OCI-LY1 (cell line): ENCODE measurements around the gene PTPRD.

Source experiments
- H2AFZ ChIP-seq: fragments of 200-600 bp; sonication (generic), shearing (Covaris generic); 2 replicates; pipeline ENCODE4 v1.6.0; 2014; ENCODE audit warnings: antibody characterized with exemption, mild to moderate bottlenecking, low read length
- H3F3A ChIP-seq: fragments of 200-600 bp; sonication (generic), shearing (Covaris generic); 2 replicates; pipeline ENCODE4 v1.6.0; 2014; ENCODE audit warnings: mild to moderate bottlenecking, antibody characterized with exemption, low read length, moderate library complexity; ENCODE audit not compliant: insufficient read depth
- H3K27ac ChIP-seq: fragments of 200-600 bp; sonication (generic); 2 replicates; pipeline ENCODE4 v1.5.1; 2014; ENCODE audit warnings: low read length, mixed run types, mild to moderate bottlenecking, low read depth; ENCODE audit not compliant: poor library complexity, severe bottlenecking
- H3K27me3 ChIP-seq: fragments of 200-600 bp; sonication (generic); 2 replicates; pipeline ENCODE4 v1.6.0; 2014; ENCODE audit warnings: antibody characterized with exemption, mild to moderate bottlenecking, low read length, moderate library complexity; ENCODE audit not compliant: insufficient read depth
- H3K36me3 ChIP-seq: fragments of 200-600 bp; sonication (generic); 2 replicates; pipeline ENCODE4 v1.6.1; 2014; ENCODE audit warnings: mild to moderate bottlenecking, antibody characterized with exemption, low read length, moderate library complexity, mixed read lengths; ENCODE audit not compliant: insufficient read depth
- H3K4me1 ChIP-seq: fragments of 200-600 bp; sonication (generic); 2 replicates; pipeline ENCODE4 v1.5.1; 2014; ENCODE audit warnings: mild to moderate bottlenecking, low read length, moderate library complexity; ENCODE audit not compliant: insufficient read depth, severe bottlenecking
- H3K4me2 ChIP-seq: fragments of 200-600 bp; sonication (generic), shearing (Covaris generic); 2 replicates; pipeline ENCODE4 v1.6.1; 2014; ENCODE audit warnings: low read length
- H3K4me3 ChIP-seq: fragments of 200-600 bp; sonication (generic); 2 replicates; pipeline ENCODE4 v1.5.1; 2014; ENCODE audit warnings: low read length, low read depth, mild to moderate bottlenecking, mixed read lengths; ENCODE audit not compliant: poor library complexity, severe bottlenecking
- H3K79me2 ChIP-seq: fragments of 200-600 bp; shearing (Covaris generic); 2 replicates; pipeline ENCODE4 v1.6.1; 2016; ENCODE audit warnings: mixed run types, low read length, mixed read lengths; ENCODE audit not compliant: insufficient read depth
- H3K9ac ChIP-seq: fragments of 200-600 bp; sonication (generic), shearing (Covaris generic); 2 replicates; pipeline ENCODE4 v1.6.1; 2014; ENCODE audit warnings: mild to moderate bottlenecking, low read length, mixed read lengths
- H3K9me2 ChIP-seq: fragments of 200-600 bp; sonication (generic), shearing (Covaris generic); 2 replicates; pipeline ENCODE4 v1.6.1; 2014; ENCODE audit warnings: low read depth, mild to moderate bottlenecking, low read length, mixed read lengths
- H3K9me3 ChIP-seq: fragments of 200-600 bp; shearing (Covaris generic); 2 replicates; pipeline ENCODE4 v1.6.1; 2014; ENCODE audit warnings: low read length, mixed read lengths
- H4K20me1 ChIP-seq: fragments of 200-600 bp; sonication (generic), shearing (Covaris generic); 2 replicates; pipeline ENCODE4 v1.6.0; 2016; ENCODE audit warnings: mild to moderate bottlenecking, low read length; ENCODE audit not compliant: insufficient read depth
- EZH2 ChIP-seq: fragments of 200-600 bp; sonication (generic), shearing (Covaris generic); IDR thresholded peaks from 2 replicates; pipeline ENCODE4 v1.8.0; 2017; ENCODE audit warnings: borderline replicate concordance, mixed run types, mild to moderate bottlenecking, antibody characterized with exemption, low read length, moderate library complexity, mixed read lengths
- TF ChIP-seq, protein P1 (sequence below): fragments of 200-600 bp; sonication (generic), shearing (Covaris generic); IDR thresholded peaks from 2 replicates; pipeline ENCODE4 v1.5.1; 2017; ENCODE audit warnings: mild to moderate bottlenecking, antibody characterized with exemption, low read length, moderate library complexity, mixed read lengths

The PTPRD gene

DNA sequence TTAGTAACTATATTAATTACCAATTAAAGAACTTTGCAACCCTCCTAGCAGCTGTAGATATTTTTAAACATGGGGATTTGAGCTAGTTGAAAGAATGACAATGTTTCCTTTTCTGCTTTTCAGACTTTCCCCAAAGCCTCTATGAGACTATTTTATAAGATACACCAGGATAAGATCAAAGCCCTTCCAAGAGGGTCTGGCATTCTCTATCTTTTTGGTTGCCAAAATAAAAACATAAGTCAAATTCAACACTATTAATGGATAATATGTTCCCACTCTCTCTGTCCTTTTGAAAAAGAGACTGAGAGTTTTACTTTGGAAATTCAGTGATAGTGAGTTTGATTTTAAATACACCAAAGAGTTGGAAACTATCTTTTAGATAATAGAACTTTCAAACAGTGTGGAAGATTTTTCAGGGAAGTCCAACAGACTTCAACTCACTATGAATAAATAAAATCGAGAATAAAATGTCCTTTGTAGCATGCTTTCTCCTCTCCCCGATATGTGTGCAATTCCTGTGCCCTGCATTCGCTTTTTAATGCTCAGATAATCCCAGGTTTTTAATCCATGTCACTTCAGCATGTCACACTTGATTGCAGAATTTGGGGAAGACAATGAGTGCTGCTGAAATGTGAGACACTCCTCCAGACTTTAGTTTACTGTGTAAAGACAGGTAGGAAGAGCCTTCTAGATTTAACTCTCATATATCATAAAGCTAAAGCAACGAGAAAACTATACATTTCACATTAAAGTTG, 1717.5 kb downstream of the PTPRD start:
- Histone ChIP-seq H3K27me3 (no peaks in the 10 kb centered on the region), H3K79me2 (no peaks in the 10 kb centered on the region), H3F3A (no peaks in the 10 kb centered on the region), H3K9me3 (no peaks in the 10 kb centered on the region), H4K20me1 (no peaks in the 10 kb centered on the region), H3K27ac (no peak overlapping the region), H2AFZ (no peak overlapping the region), H3K4me2 (no peak overlapping the region), H3K9me2 (no peaks in the 10 kb centered on the region), H3K4me1 (no peaks in the 10 kb centered on the region), H3K9ac (no peak overlapping the region), H3K4me3 (no peak overlapping the region), H3K36me3 (no peaks in the 10 kb centered on the region)
- TF ChIP-seq EZH2, result no peak
- TF ChIP-seq, protein P1, sequence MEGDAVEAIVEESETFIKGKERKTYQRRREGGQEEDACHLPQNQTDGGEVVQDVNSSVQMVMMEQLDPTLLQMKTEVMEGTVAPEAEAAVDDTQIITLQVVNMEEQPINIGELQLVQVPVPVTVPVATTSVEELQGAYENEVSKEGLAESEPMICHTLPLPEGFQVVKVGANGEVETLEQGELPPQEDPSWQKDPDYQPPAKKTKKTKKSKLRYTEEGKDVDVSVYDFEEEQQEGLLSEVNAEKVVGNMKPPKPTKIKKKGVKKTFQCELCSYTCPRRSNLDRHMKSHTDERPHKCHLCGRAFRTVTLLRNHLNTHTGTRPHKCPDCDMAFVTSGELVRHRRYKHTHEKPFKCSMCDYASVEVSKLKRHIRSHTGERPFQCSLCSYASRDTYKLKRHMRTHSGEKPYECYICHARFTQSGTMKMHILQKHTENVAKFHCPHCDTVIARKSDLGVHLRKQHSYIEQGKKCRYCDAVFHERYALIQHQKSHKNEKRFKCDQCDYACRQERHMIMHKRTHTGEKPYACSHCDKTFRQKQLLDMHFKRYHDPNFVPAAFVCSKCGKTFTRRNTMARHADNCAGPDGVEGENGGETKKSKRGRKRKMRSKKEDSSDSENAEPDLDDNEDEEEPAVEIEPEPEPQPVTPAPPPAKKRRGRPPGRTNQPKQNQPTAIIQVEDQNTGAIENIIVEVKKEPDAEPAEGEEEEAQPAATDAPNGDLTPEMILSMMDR, result no peak

GRCh38 chr9:8890695-8891094, 1722.1 kb downstream of the PTPRD start:
- no peaks in the 10 kb centered on the region for H3F3A ChIP-seq
- H3K4me3 ChIP-seq, result no peak overlapping the region
- no peaks in the 10 kb centered on the region for H3K4me1 ChIP-seq
- H3K9me2 ChIP-seq, result no peaks in the 10 kb centered on the region
- H3K9me3 ChIP-seq, result no peaks in the 10 kb centered on the region
- H3K27ac ChIP-seq, result no peak overlapping the region
- no peak overlapping the region for H2AFZ ChIP-seq
- TF ChIP-seq EZH2, result no peak
- TF ChIP-seq, protein P1, result no peak
- H4K20me1 ChIP-seq, result no peaks in the 10 kb centered on the region
- H3K27me3 ChIP-seq, result no peaks in the 10 kb centered on the region
- H3K9ac ChIP-seq, result no peak overlapping the region
- no peak overlapping the region for H3K4me2 ChIP-seq
- H3K79me2 ChIP-seq, result no peaks in the 10 kb centered on the region
- no peaks in the 10 kb centered on the region for H3K36me3 ChIP-seq

DNA sequence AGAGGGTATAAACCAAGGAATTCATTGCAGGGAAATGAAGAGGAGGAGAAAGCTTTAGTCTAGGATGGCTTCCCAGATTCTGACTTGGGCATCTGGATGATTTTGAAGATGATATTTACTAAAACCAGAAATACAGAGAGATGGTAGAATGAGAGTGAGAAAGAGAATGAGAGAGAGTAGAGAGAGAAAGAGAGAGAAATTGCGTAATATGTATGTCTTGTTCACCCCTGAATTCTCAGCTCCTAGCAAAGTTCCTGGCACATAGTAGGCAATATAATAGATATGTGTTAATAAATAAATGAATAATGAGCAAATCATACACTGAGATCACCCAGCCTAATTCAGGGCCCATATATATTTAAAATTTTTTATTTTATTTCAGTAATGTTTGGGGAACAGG, 1723.7 kb downstream of the PTPRD start:
- Histone ChIP-seq H3K9me2 (no peaks in the 10 kb centered on the region), H3K79me2 (no peaks in the 10 kb centered on the region), H2AFZ (no peak overlapping the region), H3F3A (no peaks in the 10 kb centered on the region), H3K4me3 (no peak overlapping the region), H3K36me3 (no peaks in the 10 kb centered on the region), H3K4me2 (no peak overlapping the region), H3K27me3 (no peaks in the 10 kb centered on the region), H3K9ac (no peak overlapping the region), H3K9me3 (no peaks in the 10 kb centered on the region), H4K20me1 (no peaks in the 10 kb centered on the region), H3K27ac (no peak overlapping the region), H3K4me1 (no peaks in the 10 kb centered on the region)
- TF ChIP-seq, protein P1, result no peak
- TF ChIP-seq EZH2, result no peak
